Mesothelial cell of epicardium (in vitro differentiated cells): ENCODE measurements around the gene LAMB1. TPM values are rescaled to one million over a fixed set of nuclear protein-coding genes. Genes with fewer than 3 reads are reported as not detected.
"Not testable (repeated sequence)": the region's sequence is repeated elsewhere in the genome, so short reads cannot be mapped to it uniquely, and the experiment has no call there.

ENCODE experiments used
- DNase-seq, 2 experiments: peaks; one replicate each; pipeline ENCODE4 v3.0.0; 2021; ENCODE audit warnings: low spot score in 2 of 2; ENCODE audit not compliant: unreplicated experiment in 2 of 2
- H3K27ac Mint-ChIP-seq: 2 replicates; pipeline ENCODE4 v1.8.0; 2021; ENCODE audit warnings: mixed read lengths
- H3K27me3 Mint-ChIP-seq: 2 replicates; pipeline ENCODE4 v1.8.0; 2021; ENCODE audit warnings: low read depth, mixed read lengths
- H3K36me3 Mint-ChIP-seq: 2 replicates; pipeline ENCODE4 v1.8.0; 2021; ENCODE audit warnings: mixed read lengths
- H3K4me1 Mint-ChIP-seq: 2 replicates; pipeline ENCODE4 v1.8.0; 2021; ENCODE audit warnings: mixed read lengths
- H3K4me3 Mint-ChIP-seq: 2 replicates; pipeline ENCODE4 v1.8.0; 2021; ENCODE audit warnings: mild to moderate bottlenecking, moderate library complexity, mixed read lengths
- H3K9me3 Mint-ChIP-seq: 2 replicates; pipeline ENCODE4 v1.8.0; 2021; ENCODE audit warnings: mixed read lengths
- CTCF ChIP-seq: fragments of 200-600 bp; sonication (generic); IDR thresholded peaks from one replicate; pipeline ENCODE4 v1.5.0; 2021; ENCODE audit warnings: antibody characterized with exemption; ENCODE audit not compliant: unreplicated experiment
- total RNA-seq: library from RNA; stranded (reverse); gene quantifications from 3 replicates; pipeline ENCODE4 v1.2.1, GENCODE V29; 2021

Gene LAMB1
- total RNA-seq, 1 donor from 2014 or later, result 593 TPM

- peaks cover 16% of the 10 kb centered on the region for H3K4me1 Mint-ChIP-seq
- H3K27me3 Mint-ChIP-seq, result no peaks in the 10 kb centered on the region
- H3K36me3 Mint-ChIP-seq, result peaks cover 62% of the 10 kb centered on the region
- no peak overlapping the region for H3K27ac Mint-ChIP-seq
- DNase-seq, result no peak
- no peaks in the 10 kb centered on the region for H3K9me3 Mint-ChIP-seq
- no peak for TF ChIP-seq CTCF
- no peak overlapping the region for H3K4me3 Mint-ChIP-seq
Measured at GRCh38 chr7:107922886-107923285, 80.1 kb downstream of the LAMB1 start.

- H3K27ac Mint-ChIP-seq, H3K4me3 Mint-ChIP-seq, DNase-seq, H3K27me3 Mint-ChIP-seq, H3K9me3 Mint-ChIP-seq: not testable (repeated sequence)
- H3K36me3 Mint-ChIP-seq, result peaks cover 65% of the 10 kb centered on the region
- H3K4me1 Mint-ChIP-seq, result peaks cover 16% of the 10 kb centered on the region
Measured at GRCh38 chr7:107921826-107922225, 81.1 kb downstream of the LAMB1 start.

GRCh38 chr7:107920048-107920772 lies 82.8 kb downstream of the LAMB1 start:
- H3K9me3 Mint-ChIP-seq, result no peaks in the 10 kb centered on the region
- no peak overlapping the region for H3K4me3 Mint-ChIP-seq
- TF ChIP-seq CTCF, result no peak
- peaks cover 60% of the 10 kb centered on the region for H3K36me3 Mint-ChIP-seq
- peaks cover 12% of the 10 kb centered on the region for H3K4me1 Mint-ChIP-seq
- no peak for DNase-seq
- H3K27me3 Mint-ChIP-seq, result no peaks in the 10 kb centered on the region
- peak overlapping the region; percentile 74 for H3K27ac Mint-ChIP-seq

GRCh38 chr7:107918948-107919347 lies 84.0 kb downstream of the LAMB1 start:
- DNase-seq, result no peak
- TF ChIP-seq CTCF, result no peak
- no peak overlapping the region for H3K27ac Mint-ChIP-seq
- peaks cover 58% of the 10 kb centered on the region for H3K36me3 Mint-ChIP-seq
- H3K4me3 Mint-ChIP-seq, result no peak overlapping the region
- H3K27me3 Mint-ChIP-seq, result no peaks in the 10 kb centered on the region
- no peaks in the 10 kb centered on the region for H3K9me3 Mint-ChIP-seq
- peaks cover 10% of the 10 kb centered on the region for H3K4me1 Mint-ChIP-seq

- TF ChIP-seq CTCF, result no peak
- peaks cover 10% of the 10 kb centered on the region for H3K4me1 Mint-ChIP-seq
- no peaks in the 10 kb centered on the region for H3K9me3 Mint-ChIP-seq
- H3K36me3 Mint-ChIP-seq, result peaks cover 59% of the 10 kb centered on the region
- no peak for DNase-seq
- no peak overlapping the region for H3K4me3 Mint-ChIP-seq
- H3K27ac Mint-ChIP-seq, result peak overlapping the region; percentile 14
- no peaks in the 10 kb centered on the region for H3K27me3 Mint-ChIP-seq
Measured at GRCh38 chr7:107917763-107918651, 85.0 kb downstream of the LAMB1 start.

- H3K4me1 Mint-ChIP-seq, result peaks cover 6% of the 10 kb centered on the region
- H3K9me3 Mint-ChIP-seq, result peaks cover 6% of the 10 kb centered on the region
- DNase-seq, result no peak
- no peak overlapping the region for H3K27ac Mint-ChIP-seq
- H3K27me3 Mint-ChIP-seq, result no peaks in the 10 kb centered on the region
- H3K4me3 Mint-ChIP-seq, result no peak overlapping the region
- TF ChIP-seq CTCF, result no peak
- peaks cover 62% of the 10 kb centered on the region for H3K36me3 Mint-ChIP-seq
Measured at GRCh38 chr7:107915541-107915940, 87.4 kb downstream of the LAMB1 start.
